ENCODE measurements around the gene RFX1.

GRCh38 chr19:13984875-13985741, 21.0 kb downstream of the RFX1 start:
- TF ChIP-seq CTCF (optimal IDR thresholded peaks at IDR 0.05 in 1 of 3, IDR thresholded peaks at IDR 0.05 in 1 of 3, conservative IDR thresholded peaks at IDR 0.05 in 1 of 3; ENCODE audit: extremely low read depth in 1 of 3, insufficient read depth in 2 of 3, low read length in 3 of 3) = no peak
- no peak for TF ChIP-seq EZH2 (IDR thresholded peaks at IDR 0.05; ENCODE audit: low read length)
